OCI-LY3 (cell line): ENCODE data around the gene STUB1.

Experiments used
- H2AFZ ChIP-seq: fragments of 200-600, 300-600 bp; shearing (Covaris generic); 2 replicates; pipeline ENCODE4 v1.6.0; 2014; ENCODE audit warnings: antibody characterized with exemption, low read depth, low read length
- H3K27ac ChIP-seq: fragments of 200-600, 300-600 bp; sonication (generic); 2 replicates; pipeline ENCODE4 v1.5.1; 2014; ENCODE audit warnings: mild to moderate bottlenecking, low read length, moderate library complexity, mixed read lengths
- H3K27me3 ChIP-seq: fragments of 200-600, 300-600 bp; sonication (generic); 2 replicates; pipeline ENCODE4 v1.6.1; 2014; ENCODE audit warnings: low read depth, low read length, mixed read lengths
- H3K36me3 ChIP-seq: fragments of 200-600, 300-600 bp; sonication (generic); replicated peaks from 2 replicates; pipeline ENCODE3; 2014; ENCODE audit warnings: low read depth, low read length, mixed read lengths
- H3K4me1 ChIP-seq: fragments of 300-600, 200-600 bp; sonication (generic); 2 replicates; pipeline ENCODE4 v1.6.1; 2014; ENCODE audit warnings: low read length, mixed read lengths
- H3K4me2 ChIP-seq: fragments of 200-600, 300-600 bp; sonication (generic); 2 replicates; pipeline ENCODE4 v1.6.1; 2014; ENCODE audit warnings: low read length, mixed read lengths
- H3K4me3 ChIP-seq: fragments of 300-600, 200-600 bp; sonication (generic); 2 replicates; pipeline ENCODE4 v1.5.1; 2014; ENCODE audit warnings: antibody characterized with exemption, mild to moderate bottlenecking, low read length, moderate library complexity
- H3K79me2 ChIP-seq: fragments of 300-600, 200-600 bp; shearing (Covaris generic); 2 replicates; pipeline ENCODE4 v1.6.1; 2014; ENCODE audit warnings: mild to moderate bottlenecking, low read length, mixed read lengths
- H3K9ac ChIP-seq: fragments of 300-600, 200-600 bp; shearing (Covaris generic); 2 replicates; pipeline ENCODE4 v1.6.0; 2014; ENCODE audit warnings: mild to moderate bottlenecking, low read length, moderate library complexity
- H3K9me3 ChIP-seq: fragments of 200-600, 300-600 bp; shearing (Covaris generic); 2 replicates; pipeline ENCODE4 v1.6.1; 2014; ENCODE audit warnings: low read length, mixed read lengths; ENCODE audit not compliant: insufficient read depth
- H4K20me1 ChIP-seq: fragments of 200-600, 300-600 bp; sonication (generic); 2 replicates; pipeline ENCODE4 v1.6.1; 2016; ENCODE audit warnings: low read length, mixed read lengths; ENCODE audit not compliant: insufficient read depth
- CTCF ChIP-seq: fragments of 200-600, 300-600 bp; sonication (generic); IDR thresholded peaks from 2 replicates; pipeline ENCODE4 v1.5.1; 2014; ENCODE audit warnings: antibody characterized with exemption, low read length, low read depth
- EZH2phosphoT487 ChIP-seq: fragments of 200-600 bp; shearing (Covaris generic); IDR thresholded peaks from 2 replicates; pipeline ENCODE4 v1.6.1; 2018; ENCODE audit warnings: antibody characterized with exemption, mixed run types, low read depth

STUB1 gene

GRCh38 chr16:679814-680624 is at the start of gene STUB1:
STUB1 (plus strand) TSS chr16:680410; CDS start chr16:680526, 116 bp downstream.
- peak within 1 kb of the TSS; percentile 88 for H3K9ac ChIP-seq
- H3K79me2 ChIP-seq: peaks cover 37% of the 10 kb centered on the region
- peak within 1 kb of the TSS; percentile 34; the same call in 1 of the 2 replicates for H2AFZ ChIP-seq
- peak within 1 kb of the TSS; percentile 95 for H3K4me3 ChIP-seq
- H3K36me3 ChIP-seq: peaks cover 21% of the 10 kb centered on the region
- H3K4me2 ChIP-seq: peak within 1 kb of the TSS; percentile 94
- TF ChIP-seq EZH2phosphoT487 (no peak), CTCF (no peak)
- peak within 1 kb of the TSS; percentile 81 for H3K27ac ChIP-seq
- no peaks in the 10 kb centered on the region for H3K9me3 ChIP-seq
- peaks cover 16% of the 10 kb centered on the region for H3K4me1 ChIP-seq
- H3K27me3 ChIP-seq: no peaks in the 10 kb centered on the region
- 0 out of 2 replicates have a peak, but pooled peaks cover 4% of the 10 kb centered on the region for H4K20me1 ChIP-seq

DNA sequence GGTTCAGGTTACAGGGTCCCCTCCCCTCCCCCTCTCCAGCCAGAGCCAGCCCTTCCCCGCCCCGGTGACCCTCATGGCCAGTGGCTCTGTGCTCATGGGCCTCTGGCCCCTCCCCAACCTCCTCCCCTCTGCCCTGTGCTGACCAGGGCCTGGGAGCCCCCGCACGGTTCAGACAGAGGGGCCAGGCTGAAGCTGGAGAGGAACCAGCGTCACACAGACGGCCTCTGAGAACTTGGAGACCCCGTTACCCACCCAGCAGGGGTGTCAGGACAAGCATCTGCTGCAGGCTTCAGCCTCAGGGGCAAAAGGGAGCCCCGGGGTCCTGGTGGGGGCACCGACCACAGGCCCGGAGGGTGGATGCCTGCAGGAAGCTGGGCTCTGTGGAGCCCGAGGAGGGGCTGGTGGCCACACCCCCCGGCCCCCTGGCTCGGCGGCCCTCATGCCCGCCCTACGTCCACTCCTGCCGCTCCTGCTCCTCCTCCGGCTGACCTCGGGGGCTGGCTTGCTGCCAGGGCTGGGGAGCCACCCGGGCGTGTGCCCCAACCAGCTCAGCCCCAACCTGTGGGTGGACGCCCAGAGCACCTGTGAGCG is 49.3 kb upstream of the STUB1 start, which contains the start of gene WFIKKN1:
WFIKKN1 (plus strand) TSS at position 171 of the 591 bp plus-strand sequence; CDS start at position 440, 269 bp downstream.
- H3K9ac ChIP-seq: no peak within 1 kb of the TSS

DNA sequence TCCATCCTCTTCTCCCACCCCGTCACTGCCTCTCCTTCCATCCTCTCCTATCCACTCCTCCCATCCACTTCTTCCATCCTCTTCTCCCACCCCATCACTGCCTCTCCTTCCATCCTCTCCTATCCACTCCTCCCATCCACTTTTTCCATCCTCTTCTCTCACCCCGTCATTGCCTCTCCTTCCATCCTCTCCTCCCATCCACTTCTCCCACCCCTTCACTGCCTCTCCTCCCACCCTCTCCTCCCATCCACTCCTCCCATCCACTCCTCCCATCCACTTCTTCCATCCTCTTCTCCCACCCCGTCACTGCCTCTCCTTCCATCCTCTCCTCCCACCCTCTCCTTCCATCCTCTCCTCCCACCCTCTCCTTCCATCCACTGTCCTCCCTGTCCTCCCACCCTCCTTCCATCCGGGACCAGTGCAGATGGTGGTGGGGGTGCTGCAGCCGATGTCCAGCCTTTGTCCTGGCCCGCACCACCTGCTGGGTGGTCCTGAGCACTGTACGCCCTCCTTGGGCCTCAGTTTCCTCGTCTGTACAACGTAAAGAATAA is 48.3 kb upstream of the STUB1 start:
- Histone ChIP-seq H3K27me3 (no peaks in the 10 kb centered on the region), H3K4me1 (peaks cover 7% of the 10 kb centered on the region), H3K4me3 (no peak overlapping the region), H3K9me3 (no peaks in the 10 kb centered on the region), H4K20me1 (peaks cover 10% of the 10 kb centered on the region; the same call in 1 of the 2 replicates), H3K4me2 (no peak overlapping the region), H3K36me3 (peaks cover 12% of the 10 kb centered on the region), H2AFZ (no peak overlapping the region), H3K79me2 (peaks cover 16% of the 10 kb centered on the region), H3K9ac (no peak overlapping the region), H3K27ac (no peak overlapping the region)
- TF ChIP-seq CTCF (no peak), EZH2phosphoT487 (no peak)

More for the DNA sequence above, 49.3 kb upstream of the STUB1 start, which contains the start of gene WFIKKN1:
- Histone ChIP-seq H2AFZ (no peak within 1 kb of the TSS), H3K79me2 (peaks cover 14% of the 10 kb centered on the region), H3K27ac (no peak within 1 kb of the TSS), H3K9me3 (no peaks in the 10 kb centered on the region), H3K4me2 (no peak within 1 kb of the TSS), H4K20me1 (peaks cover 10% of the 10 kb centered on the region; the same call in 1 of the 2 replicates), H3K4me3 (no peak within 1 kb of the TSS), H3K36me3 (peaks cover 12% of the 10 kb centered on the region), H3K27me3 (no peaks in the 10 kb centered on the region), H3K4me1 (peaks cover 7% of the 10 kb centered on the region)
- TF ChIP-seq CTCF (no peak), EZH2phosphoT487 (no peak)
